Measurements from ENCODE around the gene SDCBP2.
A peak's percentile ranks its signal among the peaks of the same experiment; 100 is the strongest.
"Not testable (repeated sequence)": the region's sequence is repeated elsewhere in the genome, so short reads cannot be mapped to it uniquely, and the experiment has no call there.

The SDCBP2 gene

GRCh38 chr20:1360094-1360846 is 31.3 kb upstream of the SDCBP2 start:
- no peak for DNase-seq

GRCh38 chr20:1357921-1358671 is 29.2 kb upstream of the SDCBP2 start:
- no peak for DNase-seq

GRCh38 chr20:1353956-1354355 is 25.0 kb upstream of the SDCBP2 start:
- DNase-seq = no peak

- DNase-seq = no peak
Observed at GRCh38 chr20:1346315-1346969, 17.5 kb upstream of the SDCBP2 start.

GRCh38 chr20:1345756-1346093 is 16.8 kb upstream of the SDCBP2 start:
- no peak for DNase-seq

- no peak for DNase-seq
Observed at GRCh38 chr20:1345030-1345755, 16.3 kb upstream of the SDCBP2 start.

- not testable (repeated sequence) for DNase-seq
Observed at GRCh38 chr20:1343446-1344124, 14.6 kb upstream of the SDCBP2 start.

GRCh38 chr20:1341561-1342265 is 12.8 kb upstream of the SDCBP2 start:
- no peak for DNase-seq

- DNase-seq = no peak
Observed at GRCh38 chr20:1338801-1339200, 9.9 kb upstream of the SDCBP2 start.

- DNase-seq = no peak
Observed at GRCh38 chr20:1338096-1338495, 9.2 kb upstream of the SDCBP2 start.

- DNase-seq = no peak
Observed at GRCh38 chr20:1337441-1337840, 8.5 kb upstream of the SDCBP2 start.

- DNase-seq = no peak
Observed at GRCh38 chr20:1336699-1337367, 7.9 kb upstream of the SDCBP2 start.

- DNase-seq = no peak
Observed at GRCh38 chr20:1335961-1336698, 7.2 kb upstream of the SDCBP2 start.

- peak; percentile 24 to 44 for DNase-seq
Observed at GRCh38 chr20:1334761-1335160, 5.8 kb upstream of the SDCBP2 start.

GRCh38 chr20:1334370-1334731 is 5.4 kb upstream of the SDCBP2 start:
- no peak for DNase-seq

GRCh38 chr20:1333462-1334369 is 4.8 kb upstream of the SDCBP2 start:
- no peak for DNase-seq

GRCh38 chr20:1332749-1333300 is 3.9 kb upstream of the SDCBP2 start:
- DNase-seq = peak in 1 of 2 donors; percentile 23

GRCh38 chr20:1331801-1332453 is 3.0 kb upstream of the SDCBP2 start:
- no peak for DNase-seq

- DNase-seq = no peak
Observed at GRCh38 chr20:1331101-1331500, 2.2 kb upstream of the SDCBP2 start.
